Stimulated activated CD4-positive, alpha-beta T cell treated with anti-CD3 and anti-CD28 coated beads, Interleukin-2, amount 100 ng/mL, for 48 hours (primary cell): ENCODE measurements around the gene EGFR.

Experiments used
- DNase-seq, 2 donors: peaks; one replicate each; pipeline ENCODE4 v3.0.0-alpha.2; 2020

EGFR gene

DNA sequence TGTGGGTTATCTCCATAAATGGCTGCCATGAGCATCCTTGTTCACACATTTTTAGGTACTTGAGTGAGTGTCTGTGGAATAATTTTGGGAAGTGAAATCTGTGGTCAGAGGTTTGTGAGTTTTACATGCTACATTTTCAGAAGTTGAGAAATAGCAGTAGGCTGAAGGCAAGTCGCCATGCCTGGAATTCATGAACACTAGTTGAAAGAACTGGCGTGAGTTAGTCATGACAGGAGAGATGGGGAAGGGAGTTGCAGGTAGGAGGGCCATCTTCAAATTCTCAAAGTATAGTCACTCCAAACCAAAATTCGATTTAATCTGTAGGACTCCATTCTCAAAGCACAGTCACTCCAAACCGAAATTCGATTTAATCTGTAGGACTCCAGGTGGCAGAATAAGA, 89.6 kb downstream of the EGFR start:
- DNase-seq = no peak

DNA sequence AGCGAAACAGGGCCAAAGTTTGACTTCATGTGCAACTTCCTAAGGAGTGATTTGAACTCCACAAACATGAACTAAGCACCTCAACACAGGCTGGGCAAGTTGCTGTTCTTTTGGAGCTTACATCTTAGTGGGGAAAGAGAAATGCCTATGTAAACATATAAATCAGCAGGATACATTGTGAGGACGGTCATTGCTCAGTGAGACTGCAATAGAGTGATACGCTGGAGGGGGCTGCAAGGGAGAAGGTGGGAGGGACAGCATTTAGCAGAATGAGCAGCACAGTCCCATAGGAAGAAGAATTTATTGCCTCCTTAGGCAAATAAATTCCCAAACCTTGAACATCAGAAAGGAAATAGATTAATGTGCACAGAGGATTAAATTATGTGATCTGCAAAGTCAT, 90.0 kb downstream of the EGFR start:
- DNase-seq = no peak

DNA sequence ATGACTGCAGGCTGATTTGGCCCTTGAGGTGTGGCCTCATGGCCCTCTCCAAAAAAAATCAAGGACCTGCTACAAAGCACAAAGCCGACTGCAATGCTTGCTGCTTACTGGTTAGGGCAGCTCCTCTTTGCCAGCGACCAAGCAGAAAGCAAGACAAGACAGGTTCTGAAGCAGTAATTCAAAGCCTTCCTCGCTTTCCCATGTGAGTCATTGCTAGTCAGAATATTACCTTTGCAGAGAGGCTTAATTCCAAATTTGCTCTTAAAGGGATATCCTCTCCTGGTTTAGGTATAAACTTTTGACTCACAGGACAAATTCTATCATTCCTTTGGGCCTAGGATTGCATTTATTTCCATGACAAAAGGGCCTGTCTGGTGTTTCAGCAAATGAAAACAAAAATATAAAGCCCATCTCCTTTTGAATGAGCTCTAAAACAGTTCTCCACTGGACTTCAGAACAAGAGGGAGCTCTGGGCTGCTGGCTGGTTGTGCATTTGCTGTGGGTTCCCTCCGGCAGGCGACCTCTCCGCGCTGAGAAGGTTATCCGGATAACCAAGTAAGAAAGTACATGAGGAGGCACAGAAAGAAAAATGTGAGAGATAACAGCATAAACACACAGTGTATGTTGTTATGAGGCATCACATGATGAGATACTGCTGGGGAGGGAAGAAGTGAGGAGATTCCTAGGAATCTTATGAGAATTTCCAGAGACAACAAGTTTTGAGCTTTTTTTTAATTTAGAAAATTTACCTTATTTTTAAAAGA, 90.8 kb downstream of the EGFR start:
- DNase-seq = no peak

DNA sequence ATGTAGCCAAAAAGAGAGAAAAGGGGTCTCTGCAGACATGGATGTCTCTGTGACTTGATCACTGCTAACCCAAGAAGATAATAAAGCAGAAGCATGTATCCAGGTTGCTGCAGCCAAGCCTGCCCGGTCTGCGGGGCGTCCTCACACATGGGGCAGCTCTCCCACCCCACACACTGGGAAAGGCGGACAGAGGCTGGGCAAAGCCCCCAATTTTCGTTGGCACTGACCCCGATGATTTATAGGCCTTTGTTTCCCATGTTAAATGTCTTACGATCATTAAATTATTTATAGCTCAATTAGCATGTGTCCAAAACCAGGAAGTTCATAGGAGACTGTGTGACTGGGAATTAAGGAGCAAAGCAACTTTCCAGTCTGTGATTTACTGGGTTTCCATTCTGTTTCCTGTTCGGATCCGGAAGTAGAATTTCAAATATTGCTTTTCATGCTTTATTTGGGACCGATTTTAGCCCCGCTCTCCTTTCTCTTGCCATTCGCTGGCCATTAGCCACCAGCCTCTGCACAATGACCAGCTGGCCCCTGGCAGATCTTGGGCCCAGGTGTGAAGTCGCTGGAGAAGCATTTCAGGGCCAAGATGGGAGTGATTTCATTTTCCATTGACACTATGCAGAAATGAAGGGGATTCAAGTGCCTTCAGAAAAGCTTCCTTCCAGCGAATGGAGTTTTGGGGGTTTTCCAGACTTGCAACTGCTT, 91.6 kb downstream of the EGFR start:
- DNase-seq = no peak

DNA sequence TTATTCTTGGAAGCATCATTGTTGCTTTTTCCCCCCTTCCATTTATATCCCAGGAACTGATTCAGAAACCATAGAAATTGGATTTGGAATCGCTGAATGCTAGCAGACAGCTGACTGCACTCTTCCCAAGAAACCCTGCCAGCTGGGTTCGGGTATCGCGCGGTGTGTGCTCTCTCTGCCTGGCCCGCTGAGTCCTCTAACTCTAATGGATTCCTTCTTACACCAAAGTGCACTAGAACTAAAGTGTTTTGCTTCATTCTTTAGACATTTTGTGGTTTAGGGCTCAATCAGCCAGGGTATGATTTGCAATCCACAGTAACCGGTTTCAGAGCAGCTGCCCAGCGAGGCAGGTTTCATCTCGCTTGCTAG, 92.2 kb downstream of the EGFR start:
- DNase-seq = no peak

DNA sequence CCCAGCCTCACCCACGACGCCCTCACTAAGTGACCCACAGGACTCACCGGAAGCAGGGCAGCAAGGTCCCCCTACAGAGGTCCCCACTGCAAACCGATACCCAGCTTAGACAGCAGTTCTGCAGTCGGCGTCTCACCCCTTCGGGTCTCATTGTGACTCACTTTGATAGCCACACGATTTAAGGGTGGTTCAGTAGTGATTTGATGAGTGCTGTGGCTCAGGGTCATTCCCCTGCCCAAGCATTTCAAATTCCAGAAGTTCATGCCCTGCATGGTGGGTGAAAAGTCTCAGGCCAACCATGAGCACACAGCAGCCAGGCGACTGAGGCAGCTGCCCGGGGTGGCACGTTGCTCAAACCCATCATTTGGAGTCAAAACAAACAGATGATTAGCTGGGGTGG, 93.2 kb downstream of the EGFR start:
- no peak for DNase-seq

DNA sequence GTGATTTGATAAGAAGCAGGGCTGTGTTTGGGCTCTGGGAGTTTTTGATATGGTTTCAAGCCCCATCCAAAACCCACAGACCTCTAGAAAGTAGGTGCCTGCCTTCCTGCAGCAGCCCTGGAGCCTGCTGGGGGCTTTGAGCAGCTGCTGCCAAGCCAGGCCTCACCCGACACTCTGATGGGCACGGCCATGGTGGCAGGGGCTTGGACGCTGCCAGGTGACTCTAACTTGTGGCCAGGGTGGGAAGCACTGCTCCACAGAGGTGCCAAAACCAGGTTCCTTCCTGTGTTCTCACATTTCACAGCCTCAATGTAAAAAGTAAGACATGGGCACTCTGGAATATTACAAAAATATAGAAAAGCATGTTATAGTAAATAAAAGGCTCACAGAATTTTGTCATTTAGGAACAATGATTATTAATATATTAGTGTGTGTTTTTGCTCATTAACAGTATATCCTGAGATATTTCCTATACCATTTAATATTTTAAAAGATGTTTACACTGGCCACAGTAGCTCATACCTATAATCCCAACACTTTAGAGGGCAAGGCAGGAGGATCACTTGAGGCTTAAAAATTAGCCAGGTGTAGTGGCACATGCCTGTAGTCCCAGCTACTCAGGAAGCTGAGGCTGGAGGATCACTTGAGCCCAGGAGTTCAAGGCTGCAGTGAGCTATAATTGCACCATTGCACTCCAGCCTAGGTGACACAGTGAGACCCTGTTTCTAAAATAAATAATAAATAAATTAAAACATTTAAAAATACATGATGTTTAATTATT, 95.1 kb downstream of the EGFR start:
- DNase-seq = no peak

DNA sequence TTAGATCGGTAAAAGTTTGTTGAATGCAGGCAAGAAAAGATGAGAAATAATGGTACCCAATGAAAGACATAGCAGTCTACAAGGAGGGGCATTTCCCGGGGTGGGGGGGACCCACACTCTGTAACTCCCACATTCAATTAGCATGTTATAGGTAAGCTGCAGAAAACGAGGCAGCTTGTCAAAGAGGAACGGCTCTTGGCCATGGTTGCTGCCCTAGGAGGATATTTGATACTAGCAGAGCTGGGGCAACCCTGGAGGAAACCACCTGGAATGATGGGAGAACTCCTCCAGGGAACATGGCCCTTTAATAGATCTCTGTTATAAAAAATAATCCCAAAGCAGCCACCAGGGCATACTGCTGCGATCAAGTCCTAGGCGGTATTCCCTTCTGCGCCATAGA, 98.5 kb downstream of the EGFR start:
- no peak for DNase-seq

DNA sequence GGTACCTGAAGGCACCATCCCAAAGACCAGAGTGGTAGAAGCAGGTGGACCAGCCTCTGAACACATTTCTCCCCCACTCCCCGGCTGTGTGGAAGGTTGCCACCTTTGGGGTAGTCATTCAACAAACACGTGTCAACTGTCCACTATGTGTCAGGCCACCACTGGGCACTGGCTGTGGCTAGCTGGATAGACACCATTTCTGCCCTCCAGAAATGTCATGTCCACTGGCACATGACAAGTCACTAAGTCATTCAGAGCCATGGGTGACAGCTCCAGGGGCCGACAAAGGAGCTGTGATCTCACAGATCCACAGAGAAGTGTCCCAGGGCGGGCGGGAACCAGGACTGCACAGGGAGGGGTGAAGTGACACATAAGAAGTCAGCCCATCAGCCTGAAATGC, 99.6 kb downstream of the EGFR start:
- DNase-seq = no peak

DNA sequence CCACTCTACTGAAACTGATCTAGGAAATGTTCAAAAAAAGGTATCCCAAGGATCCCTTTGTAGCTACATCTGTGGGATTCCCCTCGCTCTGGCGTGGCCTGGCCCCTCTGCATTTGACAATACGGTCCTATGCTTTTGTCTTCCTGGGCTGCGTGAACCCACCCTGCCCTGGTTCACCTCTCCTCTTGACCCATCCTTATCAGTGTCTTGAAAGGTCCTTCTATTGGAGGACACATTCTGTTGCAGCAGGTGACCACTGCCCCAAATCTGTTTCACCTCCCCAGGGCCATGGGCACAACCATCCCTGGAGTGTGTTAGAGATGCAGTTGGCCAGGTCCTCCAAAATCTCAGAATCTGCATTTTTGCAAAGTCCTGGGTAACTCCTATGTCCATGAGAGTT, 100.8 kb downstream of the EGFR start:
- DNase-seq = no peak

DNA sequence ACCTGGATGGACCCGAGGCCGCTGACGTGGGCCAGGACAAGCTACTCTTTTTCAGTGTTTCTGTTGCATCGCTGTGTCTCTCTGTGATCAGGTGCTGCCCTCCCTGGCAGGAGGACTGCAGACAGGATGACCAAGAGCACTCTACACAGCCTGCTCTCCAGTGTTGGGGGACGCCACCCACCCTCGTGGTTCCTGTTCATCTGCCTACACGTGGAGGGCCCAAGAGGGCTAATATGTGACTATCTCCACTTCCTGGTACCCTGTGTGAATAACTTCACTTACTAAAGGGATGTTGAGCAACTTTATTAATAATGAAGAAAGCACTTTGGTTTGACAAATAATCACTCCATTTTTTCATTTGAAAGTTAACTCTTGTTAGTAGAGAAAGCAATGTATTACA, 101.3 kb downstream of the EGFR start:
- DNase-seq = no peak

DNA sequence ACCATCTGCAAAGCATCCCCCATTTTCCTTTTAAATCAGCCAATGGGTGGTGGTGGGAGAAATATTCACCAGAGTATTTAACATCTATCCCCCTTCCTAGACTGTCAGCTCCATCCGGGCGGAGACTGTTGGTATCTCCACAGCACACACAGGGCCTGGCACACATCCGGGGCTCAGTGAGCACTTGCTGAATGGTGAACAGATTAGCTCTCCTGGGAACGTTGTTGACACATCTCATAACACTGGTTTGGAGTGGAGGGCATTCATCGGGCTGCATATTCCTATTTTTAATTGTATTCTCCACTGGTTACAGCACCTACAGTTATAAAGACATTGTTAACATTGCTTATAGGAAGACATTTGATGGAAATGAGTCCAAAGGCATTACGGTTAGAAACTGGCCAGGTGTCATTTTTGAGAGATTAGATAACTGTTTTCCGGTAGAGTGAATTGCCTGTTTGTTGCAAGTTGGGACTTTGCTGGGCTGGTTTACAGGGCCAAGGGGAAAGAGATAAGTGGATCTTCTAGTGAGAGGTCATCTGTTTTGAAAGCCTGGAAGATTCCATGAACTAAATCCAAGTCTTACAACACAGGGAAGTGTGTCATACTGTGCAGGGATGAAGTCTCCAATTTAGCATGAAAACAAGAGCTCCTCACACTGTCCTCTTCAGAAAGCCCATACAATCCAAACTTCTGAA, 101.8 kb downstream of the EGFR start:
- DNase-seq = no peak

DNA sequence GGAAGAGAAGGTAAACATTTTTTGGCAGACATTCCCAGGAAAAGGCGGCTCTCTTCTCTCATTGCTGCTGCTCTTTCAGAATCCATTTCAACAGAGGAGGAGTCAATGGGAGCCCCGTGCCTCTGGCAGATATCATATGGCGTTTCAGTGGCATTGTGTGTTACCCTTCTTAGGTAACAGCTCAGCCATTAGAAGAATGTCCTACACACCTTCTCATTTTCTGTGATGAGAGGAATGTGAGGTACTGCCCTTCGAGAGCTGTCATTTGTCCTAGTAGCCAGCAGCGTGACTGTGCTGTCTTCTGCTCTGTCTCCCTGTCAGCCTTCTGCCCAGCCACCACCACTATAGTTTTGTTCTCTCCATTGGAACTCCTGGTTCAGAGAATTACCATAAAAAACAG, 102.4 kb downstream of the EGFR start:
- no peak for DNase-seq

DNA sequence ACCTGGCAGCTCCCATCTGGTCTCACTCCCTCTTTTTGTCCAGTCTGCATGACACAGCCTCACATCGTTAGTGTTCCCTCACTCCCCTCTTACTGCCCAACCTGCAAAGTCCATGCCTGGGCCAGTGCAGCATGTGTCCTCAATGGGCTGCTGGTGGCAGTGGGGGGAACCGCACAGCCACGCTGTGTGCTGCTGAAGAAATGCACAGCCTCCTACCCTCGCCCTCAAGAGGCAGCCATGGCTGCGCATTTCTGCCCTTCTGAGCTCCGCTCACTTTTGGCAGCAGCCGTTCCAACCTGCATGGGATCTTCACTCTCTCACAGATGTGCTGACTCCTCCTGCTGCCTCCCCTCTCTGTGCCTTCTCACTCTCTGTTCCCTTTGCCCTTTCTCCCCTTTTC, 103.4 kb downstream of the EGFR start:
- no peak for DNase-seq

DNA sequence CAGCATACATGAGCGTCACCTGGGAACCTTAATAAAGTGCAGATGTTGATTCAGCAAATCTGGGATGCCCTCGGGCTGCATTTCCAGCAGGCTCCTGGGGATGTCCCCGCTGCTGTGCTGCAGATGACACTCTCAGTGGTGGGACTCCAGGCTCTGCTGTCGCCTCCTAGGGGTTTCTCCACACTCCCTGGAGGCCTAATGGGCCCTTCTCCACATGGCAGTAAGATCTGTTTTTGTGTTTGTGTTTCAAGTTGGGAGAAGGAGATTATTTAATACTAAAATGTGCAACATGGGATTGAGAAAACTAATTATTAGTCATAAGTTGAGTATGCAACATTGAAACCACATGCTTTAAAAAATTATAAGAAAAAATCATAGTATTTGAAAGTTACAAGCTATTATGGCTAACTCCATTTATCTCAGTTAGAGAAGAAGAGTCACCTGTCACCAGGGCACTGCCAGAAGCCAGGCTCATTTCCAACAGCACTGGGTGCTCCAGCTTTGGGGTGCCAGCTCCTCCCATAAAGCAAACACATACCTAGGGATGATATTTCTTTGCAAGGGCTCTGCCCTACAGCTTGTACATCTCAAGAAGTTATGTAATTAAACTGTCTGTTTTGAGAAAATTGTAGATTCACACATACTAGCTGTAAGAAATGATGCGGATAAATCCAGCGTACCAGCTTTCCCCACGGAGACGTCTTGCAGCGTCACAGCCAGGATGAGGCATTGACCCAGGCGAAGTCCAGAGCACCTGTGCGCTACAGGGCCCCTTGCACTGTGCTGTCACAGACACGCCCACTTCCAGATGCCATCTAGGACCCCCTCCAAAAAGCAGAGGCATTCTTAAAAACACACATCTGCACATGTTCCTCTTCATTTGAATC, 106.4 kb downstream of the EGFR start:
- DNase-seq = no peak

DNA sequence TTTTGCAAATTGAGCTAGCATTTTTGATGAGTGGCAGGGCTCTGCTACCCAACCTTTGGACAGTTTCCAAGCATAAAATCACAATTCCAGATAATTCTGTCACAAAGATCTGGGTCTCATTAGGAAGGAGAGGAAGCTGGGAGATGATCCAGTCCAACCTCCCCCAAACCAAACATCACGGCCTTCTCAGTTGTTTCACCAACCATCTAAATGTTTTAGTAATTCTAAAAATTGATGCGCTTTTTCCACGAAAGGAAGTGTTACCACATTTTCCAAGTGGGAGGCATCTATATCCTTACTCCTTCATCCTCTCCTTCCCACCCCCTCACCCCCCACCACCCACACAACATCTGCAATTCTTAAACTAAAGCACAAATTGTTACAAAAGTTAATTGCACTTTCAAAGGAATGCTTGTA, 108.3 kb downstream of the EGFR start:
- no peak for DNase-seq

DNA sequence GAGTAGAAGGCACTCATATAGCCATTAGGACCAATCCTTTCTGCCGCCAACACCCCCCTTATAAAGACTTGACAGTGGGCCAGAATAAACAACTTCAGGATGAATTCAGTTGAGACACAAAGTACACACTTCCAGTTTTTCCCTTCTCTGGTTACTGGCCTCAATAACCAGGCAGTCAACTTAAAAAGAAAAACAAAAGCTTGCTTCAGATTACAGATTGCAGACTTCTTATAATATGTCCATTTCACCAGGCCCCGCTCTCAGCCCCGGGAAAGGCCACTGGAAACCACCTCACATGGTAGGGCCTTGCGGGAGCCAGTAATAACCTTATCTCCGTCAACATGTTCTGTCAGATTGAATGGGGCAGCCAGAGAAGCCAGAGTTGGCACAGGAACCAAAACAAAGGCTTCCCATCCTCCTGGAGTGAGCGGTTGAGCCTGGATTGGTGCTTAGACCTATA, 108.8 kb downstream of the EGFR start:
- DNase-seq = no peak

DNA sequence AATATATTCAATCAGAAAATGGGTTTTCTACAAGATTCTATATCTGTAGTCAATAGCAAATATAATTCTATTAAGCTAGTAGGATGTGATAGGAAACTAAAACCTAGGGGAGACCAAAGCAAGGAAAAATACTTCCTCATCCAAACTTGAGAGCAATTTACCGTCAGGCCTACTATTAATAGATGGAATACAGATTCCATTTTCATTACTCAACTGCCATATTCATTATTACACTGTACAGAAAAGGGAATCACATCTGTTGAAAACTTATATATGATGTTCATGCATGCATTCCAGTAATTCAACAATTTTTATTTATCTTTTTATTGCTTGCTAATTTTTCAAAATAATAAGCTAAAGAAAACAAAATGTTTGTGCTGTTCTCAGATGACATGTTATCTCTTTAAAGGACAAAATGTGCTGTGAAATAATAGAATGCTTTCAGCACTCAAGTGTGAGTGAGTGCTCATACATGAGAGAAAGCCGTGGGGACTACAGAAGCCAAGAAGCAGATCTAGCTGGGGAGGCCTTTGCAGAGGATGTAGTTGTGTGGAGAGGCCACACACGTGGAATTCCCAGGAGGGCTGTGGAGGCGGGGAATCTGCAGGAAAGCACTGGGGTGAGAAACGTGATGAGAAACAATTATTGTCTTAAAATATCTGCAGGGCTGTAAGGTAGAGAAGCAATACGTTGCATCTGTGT, 110.0 kb downstream of the EGFR start:
- no peak for DNase-seq

DNA sequence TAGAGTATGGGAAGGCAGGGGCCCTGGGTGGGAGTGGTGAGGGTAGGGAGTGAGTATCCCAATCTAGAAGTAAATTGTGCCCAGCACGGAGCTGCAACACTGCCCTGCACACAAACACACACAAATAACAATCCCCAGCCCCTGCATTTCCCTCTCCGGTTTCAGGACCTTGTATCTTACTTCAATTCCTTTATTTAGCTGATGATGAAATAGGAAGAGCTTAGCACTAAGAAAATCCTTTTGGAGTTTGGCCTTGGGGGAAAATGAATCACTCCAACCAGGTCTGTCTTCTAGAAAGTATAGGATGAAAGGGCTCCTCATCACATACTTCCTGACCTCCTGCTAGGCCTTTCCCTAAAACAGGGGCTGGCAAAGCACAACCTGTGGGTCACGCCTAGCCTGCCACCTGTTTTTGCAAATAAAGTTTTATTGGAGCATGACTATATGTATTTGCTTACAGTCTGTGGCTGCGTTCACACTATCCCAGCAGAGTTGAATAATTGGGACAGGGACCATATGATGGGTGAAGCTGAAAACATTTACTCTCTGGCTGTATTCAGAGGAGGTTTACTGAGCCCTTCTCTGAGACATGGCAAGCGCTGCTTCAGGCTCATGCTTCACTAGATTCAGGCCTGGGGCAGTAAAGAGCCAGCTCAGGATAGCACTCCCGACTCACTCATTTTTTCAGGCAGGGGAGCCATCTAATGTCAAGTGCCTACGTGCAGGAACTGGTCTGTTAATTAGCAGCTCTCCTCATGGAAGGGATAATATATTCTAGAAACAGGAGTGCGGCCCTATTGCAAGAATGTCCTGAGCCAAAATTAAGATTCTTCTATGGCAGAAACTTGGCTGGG, 111.0 kb downstream of the EGFR start:
- DNase-seq = no peak

DNA sequence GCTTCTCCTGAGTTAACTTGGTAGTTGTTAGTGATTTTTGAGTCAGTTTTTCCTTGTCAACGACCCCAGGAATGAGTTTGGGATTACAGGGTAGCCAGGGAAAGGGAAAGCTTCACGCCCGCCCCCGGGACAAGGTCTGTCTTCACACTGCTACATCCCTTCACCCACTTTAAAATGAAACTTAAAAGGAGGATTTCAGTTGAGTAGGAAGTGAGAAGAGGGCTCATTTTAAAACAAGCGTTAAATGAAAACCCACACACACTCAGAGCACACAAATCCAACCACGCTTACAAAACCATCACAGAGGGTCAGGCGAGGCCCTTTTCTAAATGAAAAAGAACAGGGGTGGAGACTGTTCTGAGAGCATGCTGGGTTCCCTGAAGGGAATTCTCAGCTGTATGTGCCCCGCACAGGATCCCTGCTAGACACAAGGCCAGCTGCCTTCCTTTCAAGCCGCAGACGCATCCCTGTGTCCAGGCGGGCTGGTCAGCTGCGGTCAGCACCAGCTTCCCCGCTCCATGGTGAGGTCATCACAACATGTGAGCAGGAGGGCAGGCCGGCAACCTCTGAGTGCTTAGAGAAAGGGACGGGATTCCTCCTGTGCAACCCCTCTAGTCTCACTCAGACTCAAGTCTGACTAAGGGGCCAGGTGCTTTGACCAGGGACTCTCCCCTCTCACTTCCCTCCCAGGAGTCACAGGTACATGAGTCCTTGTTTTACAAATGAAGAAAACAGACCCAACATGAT, 111.8 kb downstream of the EGFR start:
- no peak for DNase-seq
